ENCODE data around the gene OPCML.

DNA sequence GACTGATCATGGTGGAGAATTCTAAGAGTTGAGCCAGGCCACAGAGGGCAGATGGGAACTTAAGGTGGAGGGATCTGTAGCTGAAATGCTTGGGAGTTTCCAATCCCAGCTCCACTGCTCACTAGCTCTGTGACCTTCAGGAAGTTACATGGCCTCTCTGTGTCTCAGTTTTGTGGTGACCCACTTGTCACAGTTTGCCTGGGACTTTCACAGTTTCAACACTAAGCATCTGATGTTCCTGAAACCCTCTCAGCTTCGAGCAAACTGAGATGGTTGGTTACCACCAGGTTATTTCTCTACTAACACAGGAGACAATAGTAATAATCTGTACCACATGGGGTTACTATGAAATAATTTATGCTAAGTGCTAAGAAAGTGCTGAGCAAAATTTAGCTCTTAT is 505.3 kb downstream of the OPCML start:
- TF ChIP-seq EGR1 (IDR thresholded peaks at IDR 0.05; ENCODE audit: low read depth in 2 of 2) (no peak), JUND (IDR thresholded peaks at IDR 0.05) (no peak), TAF1 (conservative IDR thresholded peaks at IDR 0.05) (no peak), SP1 (IDR thresholded peaks at IDR 0.05) (no peak)
- TF ChIP-seq, protein P1, sequence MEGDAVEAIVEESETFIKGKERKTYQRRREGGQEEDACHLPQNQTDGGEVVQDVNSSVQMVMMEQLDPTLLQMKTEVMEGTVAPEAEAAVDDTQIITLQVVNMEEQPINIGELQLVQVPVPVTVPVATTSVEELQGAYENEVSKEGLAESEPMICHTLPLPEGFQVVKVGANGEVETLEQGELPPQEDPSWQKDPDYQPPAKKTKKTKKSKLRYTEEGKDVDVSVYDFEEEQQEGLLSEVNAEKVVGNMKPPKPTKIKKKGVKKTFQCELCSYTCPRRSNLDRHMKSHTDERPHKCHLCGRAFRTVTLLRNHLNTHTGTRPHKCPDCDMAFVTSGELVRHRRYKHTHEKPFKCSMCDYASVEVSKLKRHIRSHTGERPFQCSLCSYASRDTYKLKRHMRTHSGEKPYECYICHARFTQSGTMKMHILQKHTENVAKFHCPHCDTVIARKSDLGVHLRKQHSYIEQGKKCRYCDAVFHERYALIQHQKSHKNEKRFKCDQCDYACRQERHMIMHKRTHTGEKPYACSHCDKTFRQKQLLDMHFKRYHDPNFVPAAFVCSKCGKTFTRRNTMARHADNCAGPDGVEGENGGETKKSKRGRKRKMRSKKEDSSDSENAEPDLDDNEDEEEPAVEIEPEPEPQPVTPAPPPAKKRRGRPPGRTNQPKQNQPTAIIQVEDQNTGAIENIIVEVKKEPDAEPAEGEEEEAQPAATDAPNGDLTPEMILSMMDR (IDR thresholded peaks at IDR 0.05; ENCODE audit: low read depth, low read length, missing input control), result no peak
- TF ChIP-seq, protein P2, sequence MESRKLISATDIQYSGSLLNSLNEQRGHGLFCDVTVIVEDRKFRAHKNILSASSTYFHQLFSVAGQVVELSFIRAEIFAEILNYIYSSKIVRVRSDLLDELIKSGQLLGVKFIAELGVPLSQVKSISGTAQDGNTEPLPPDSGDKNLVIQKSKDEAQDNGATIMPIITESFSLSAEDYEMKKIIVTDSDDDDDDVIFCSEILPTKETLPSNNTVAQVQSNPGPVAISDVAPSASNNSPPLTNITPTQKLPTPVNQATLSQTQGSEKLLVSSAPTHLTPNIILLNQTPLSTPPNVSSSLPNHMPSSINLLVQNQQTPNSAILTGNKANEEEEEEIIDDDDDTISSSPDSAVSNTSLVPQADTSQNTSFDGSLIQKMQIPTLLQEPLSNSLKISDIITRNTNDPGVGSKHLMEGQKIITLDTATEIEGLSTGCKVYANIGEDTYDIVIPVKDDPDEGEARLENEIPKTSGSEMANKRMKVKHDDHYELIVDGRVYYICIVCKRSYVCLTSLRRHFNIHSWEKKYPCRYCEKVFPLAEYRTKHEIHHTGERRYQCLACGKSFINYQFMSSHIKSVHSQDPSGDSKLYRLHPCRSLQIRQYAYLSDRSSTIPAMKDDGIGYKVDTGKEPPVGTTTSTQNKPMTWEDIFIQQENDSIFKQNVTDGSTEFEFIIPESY (IDR thresholded peaks at IDR 0.05), result no peak
